Ishikawa (cell line): ENCODE results near the gene ZFP92.

Experiments used
- CEBPB ChIP-seq: IDR thresholded peaks from 2 replicates; pipeline ENCODE4 v1.6.1; 2012
- CREB1 ChIP-seq: IDR thresholded peaks from 2 replicates; pipeline ENCODE4 v1.6.1; 2012; ENCODE audit warnings: low read depth
- EGR1 ChIP-seq: IDR thresholded peaks from 2 replicates; pipeline ENCODE4 v1.6.1; 2012
- EP300 ChIP-seq: IDR thresholded peaks from 2 replicates; pipeline ENCODE4 v1.6.1; 2012; ENCODE audit warnings: borderline replicate concordance
- FOXM1 ChIP-seq: IDR thresholded peaks from 2 replicates; pipeline ENCODE4 v1.6.1; 2012; ENCODE audit warnings: low read depth, borderline replicate concordance
- MAX ChIP-seq: IDR thresholded peaks from 2 replicates; pipeline ENCODE4 v1.6.1; 2012
- NFIC ChIP-seq: IDR thresholded peaks from 2 replicates; pipeline ENCODE4 v1.6.1; 2012
- RAD21 ChIP-seq: IDR thresholded peaks from 2 replicates; pipeline ENCODE4 v1.6.1; 2012; ENCODE audit warnings: low read depth
- TAF1 ChIP-seq: IDR thresholded peaks from 2 replicates; pipeline ENCODE4 v1.6.1; 2012; ENCODE audit warnings: low read depth, mild to moderate bottlenecking
- TCF12 ChIP-seq: IDR thresholded peaks from 2 replicates; pipeline ENCODE4 v1.6.1; 2012; ENCODE audit warnings: low read depth
- TEAD4 ChIP-seq: IDR thresholded peaks from 2 replicates; pipeline ENCODE4 v1.6.1; 2012
- YY1 ChIP-seq: IDR thresholded peaks from 2 replicates; pipeline ENCODE4 v1.6.1; 2012; ENCODE audit warnings: low read depth
- ZBTB7A ChIP-seq: IDR thresholded peaks from 2 replicates; pipeline ENCODE4 v1.6.1; 2012; ENCODE audit warnings: low read depth
- TF ChIP-seq, protein P1 (sequence below): IDR thresholded peaks from 2 replicates; pipeline ENCODE4 v1.6.1; 2012
- TF ChIP-seq, protein P2 (sequence below): IDR thresholded peaks from 2 replicates; pipeline ENCODE4 v1.6.1; 2012; ENCODE audit warnings: low read depth, mild to moderate bottlenecking

The ZFP92 gene

GRCh38 chrX:153408871-153409351 is 2.4 kb upstream of the ZFP92 start:
- no peak for TF ChIP-seq ZBTB7A
- no peak for TF ChIP-seq NFIC
- no peak for TF ChIP-seq TCF12
- no peak for TF ChIP-seq CEBPB
- TF ChIP-seq, protein P1, sequence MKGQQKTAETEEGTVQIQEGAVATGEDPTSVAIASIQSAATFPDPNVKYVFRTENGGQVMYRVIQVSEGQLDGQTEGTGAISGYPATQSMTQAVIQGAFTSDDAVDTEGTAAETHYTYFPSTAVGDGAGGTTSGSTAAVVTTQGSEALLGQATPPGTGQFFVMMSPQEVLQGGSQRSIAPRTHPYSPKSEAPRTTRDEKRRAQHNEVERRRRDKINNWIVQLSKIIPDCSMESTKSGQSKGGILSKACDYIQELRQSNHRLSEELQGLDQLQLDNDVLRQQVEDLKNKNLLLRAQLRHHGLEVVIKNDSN, result no peak
- TF ChIP-seq YY1, result no peak
- no peak for TF ChIP-seq TEAD4
- no peak for TF ChIP-seq RAD21
- TF ChIP-seq CREB1, result no peak
- TF ChIP-seq MAX, result no peak
- no peak for TF ChIP-seq EGR1
- TF ChIP-seq, protein P2, sequence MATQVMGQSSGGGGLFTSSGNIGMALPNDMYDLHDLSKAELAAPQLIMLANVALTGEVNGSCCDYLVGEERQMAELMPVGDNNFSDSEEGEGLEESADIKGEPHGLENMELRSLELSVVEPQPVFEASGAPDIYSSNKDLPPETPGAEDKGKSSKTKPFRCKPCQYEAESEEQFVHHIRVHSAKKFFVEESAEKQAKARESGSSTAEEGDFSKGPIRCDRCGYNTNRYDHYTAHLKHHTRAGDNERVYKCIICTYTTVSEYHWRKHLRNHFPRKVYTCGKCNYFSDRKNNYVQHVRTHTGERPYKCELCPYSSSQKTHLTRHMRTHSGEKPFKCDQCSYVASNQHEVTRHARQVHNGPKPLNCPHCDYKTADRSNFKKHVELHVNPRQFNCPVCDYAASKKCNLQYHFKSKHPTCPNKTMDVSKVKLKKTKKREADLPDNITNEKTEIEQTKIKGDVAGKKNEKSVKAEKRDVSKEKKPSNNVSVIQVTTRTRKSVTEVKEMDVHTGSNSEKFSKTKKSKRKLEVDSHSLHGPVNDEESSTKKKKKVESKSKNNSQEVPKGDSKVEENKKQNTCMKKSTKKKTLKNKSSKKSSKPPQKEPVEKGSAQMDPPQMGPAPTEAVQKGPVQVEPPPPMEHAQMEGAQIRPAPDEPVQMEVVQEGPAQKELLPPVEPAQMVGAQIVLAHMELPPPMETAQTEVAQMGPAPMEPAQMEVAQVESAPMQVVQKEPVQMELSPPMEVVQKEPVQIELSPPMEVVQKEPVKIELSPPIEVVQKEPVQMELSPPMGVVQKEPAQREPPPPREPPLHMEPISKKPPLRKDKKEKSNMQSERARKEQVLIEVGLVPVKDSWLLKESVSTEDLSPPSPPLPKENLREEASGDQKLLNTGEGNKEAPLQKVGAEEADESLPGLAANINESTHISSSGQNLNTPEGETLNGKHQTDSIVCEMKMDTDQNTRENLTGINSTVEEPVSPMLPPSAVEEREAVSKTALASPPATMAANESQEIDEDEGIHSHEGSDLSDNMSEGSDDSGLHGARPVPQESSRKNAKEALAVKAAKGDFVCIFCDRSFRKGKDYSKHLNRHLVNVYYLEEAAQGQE, result no peak
- no peak for TF ChIP-seq FOXM1
- TF ChIP-seq EP300, result no peak
- no peak for TF ChIP-seq TAF1

DNA sequence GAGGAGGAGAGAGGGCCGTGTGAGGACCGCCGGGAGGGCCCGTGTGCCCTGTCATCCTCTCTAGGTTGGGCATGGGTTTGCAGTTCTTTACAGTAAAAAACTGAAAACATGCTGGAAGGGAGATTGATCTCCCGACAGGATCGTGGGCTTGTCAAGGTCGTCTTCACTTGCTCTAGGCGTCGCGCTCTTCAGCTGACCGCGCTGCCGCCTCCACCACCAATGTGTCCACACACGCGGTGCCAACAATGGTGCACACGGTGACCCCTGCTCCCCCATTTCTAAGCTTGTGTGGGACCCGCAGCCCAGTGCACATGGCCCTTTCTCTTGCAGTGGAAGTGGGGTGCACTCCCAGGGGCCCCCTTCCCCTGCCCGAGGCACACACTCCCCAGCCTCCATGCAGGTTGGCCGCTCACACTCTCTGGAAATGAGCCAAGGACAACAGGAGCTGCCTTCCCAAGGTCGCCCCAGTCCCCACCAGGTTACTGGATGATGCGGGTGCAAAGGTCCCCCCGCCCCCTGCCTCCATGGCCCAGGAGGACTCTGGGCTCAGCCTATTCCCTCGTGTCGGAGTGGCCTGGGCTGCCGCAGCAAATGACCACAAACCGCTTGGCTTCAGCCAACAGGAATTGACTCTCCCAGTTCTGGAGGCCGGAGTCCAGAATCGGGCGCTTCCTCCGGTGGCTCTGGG is 1.7 kb upstream of the ZFP92 start:
- TF ChIP-seq ZBTB7A (no peak), EGR1 (no peak), RAD21 (no peak), MAX (no peak), EP300 (no peak), TAF1 (no peak)
- TF ChIP-seq, protein P2, result no peak

- TF ChIP-seq, protein P1, result no peak
- TF ChIP-seq TCF12 (no peak), FOXM1 (no peak), EP300 (no peak), NFIC (no peak), TAF1 (no peak), RAD21 (no peak), EGR1 (no peak), CREB1 (no peak), MAX (no peak), TEAD4 (no peak)
Measured at GRCh38 chrX:153410373-153410772, 899 bp upstream of the ZFP92 start.

DNA sequence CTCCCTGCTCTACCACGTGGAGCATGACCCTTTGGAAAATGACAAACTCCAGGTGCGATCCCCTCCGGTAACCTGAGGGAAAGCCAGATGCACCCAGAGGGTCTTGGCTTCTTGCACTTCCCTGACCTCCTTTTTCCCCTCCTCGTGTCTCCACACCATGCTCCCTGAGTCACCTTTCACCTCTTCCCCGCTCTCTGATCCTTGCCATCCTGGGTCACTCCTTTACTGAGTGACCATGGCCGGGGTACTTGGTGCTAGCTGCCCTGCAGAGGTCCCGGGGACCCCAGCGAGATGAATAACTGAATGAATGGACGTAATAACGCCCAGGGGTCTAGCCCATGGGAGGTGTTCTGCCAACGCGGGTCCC is 401 bp upstream of the ZFP92 start:
- TF ChIP-seq, protein P2, result no peak
- TF ChIP-seq EGR1, result no peak
- no peak for TF ChIP-seq CREB1
- TF ChIP-seq TEAD4, result no peak
- TF ChIP-seq TCF12, result no peak
- TF ChIP-seq, protein P1, result no peak
- TF ChIP-seq MAX, result no peak
- TF ChIP-seq YY1, result no peak
- no peak for TF ChIP-seq NFIC
- no peak for TF ChIP-seq FOXM1
- no peak for TF ChIP-seq TAF1
- no peak for TF ChIP-seq CEBPB
- TF ChIP-seq RAD21, result no peak
- no peak for TF ChIP-seq EP300
- no peak for TF ChIP-seq ZBTB7A
